HepG2 (cell line): ENCODE measurements around the gene UGCG. TPM values are rescaled to one million over a fixed set of nuclear protein-coding genes. Genes with fewer than 3 reads are reported as not detected.

ENCODE experiments used
- ASH2L ChIP-seq: fragments of 300-600, 200-600 bp; sonication (generic); IDR thresholded peaks from 2 replicates; pipeline ENCODE4 v1.7.0; 2017; ENCODE audit warnings: low read depth, mild to moderate bottlenecking, moderate library complexity, mixed read lengths, low read length; ENCODE audit not compliant: insufficient read length
- CCDC6 ChIP-seq: sonication (generic); formaldehyde crosslinking; IDR thresholded peaks from 2 replicates; pipeline ENCODE4 v1.8.1; 2022; ENCODE audit warnings: mild to moderate bottlenecking, missing genetic modification reagents, moderate library complexity
- ELF4 ChIP-seq: sonication (generic); formaldehyde crosslinking; IDR thresholded peaks from 2 replicates; pipeline ENCODE4 v1.5.0; 2020; ENCODE audit warnings: missing genetic modification reagents, mild to moderate bottlenecking, moderate library complexity, borderline replicate concordance
- FOXK1 ChIP-seq: sonication (generic); formaldehyde crosslinking; IDR thresholded peaks from 2 replicates; pipeline ENCODE4 v1.4.0; 2020; ENCODE audit warnings: low read depth, missing genetic modification reagents, borderline replicate concordance
- FOXK2 ChIP-seq: fragments of 450-650 bp; IDR thresholded peaks from 2 replicates; pipeline ENCODE4 v1.6.1; 2016
- FOXM1 ChIP-seq: sonication (generic); formaldehyde crosslinking; IDR thresholded peaks from 2 replicates; pipeline ENCODE4 v1.5.0; 2020; ENCODE audit warnings: missing genetic modification reagents
- NFYC ChIP-seq: IDR thresholded peaks from 2 replicates; pipeline ENCODE4 v1.6.1; 2016; ENCODE audit warnings: missing genetic modification reagents, missing compliant biosample characterization
- PHB2 ChIP-seq: fragments of 450-650 bp; IDR thresholded peaks from 2 replicates; pipeline ENCODE4 v1.6.1; 2018; ENCODE audit not compliant: partially characterized antibody
- RCOR2 ChIP-seq: IDR thresholded peaks from 2 replicates; pipeline ENCODE4 v1.6.1; 2016; ENCODE audit warnings: missing biosample characterization, missing genetic modification reagents
- SKI ChIP-seq: fragments of 450-650 bp; IDR thresholded peaks from one replicate; pipeline ENCODE4 v1.6.1; 2018; ENCODE audit warnings: mild to moderate bottlenecking; ENCODE audit not compliant: partially characterized antibody
- SNAI1 ChIP-seq: sonication (generic); formaldehyde crosslinking; IDR thresholded peaks from 2 replicates; pipeline ENCODE4 v1.5.0; 2020; ENCODE audit warnings: mild to moderate bottlenecking, missing genetic modification reagents, borderline replicate concordance
- SNRNP70 ChIP-seq: fragments of 200-400 bp; formaldehyde crosslinking; IDR thresholded peaks from 2 replicates; pipeline ENCODE4 v1.6.1; 2017; ENCODE audit warnings: mild to moderate bottlenecking, low read depth, low read length, moderate library complexity
- STAG1 ChIP-seq: sonication (generic); formaldehyde crosslinking; IDR thresholded peaks from 2 replicates; pipeline ENCODE4 v1.4.0; 2020; ENCODE audit warnings: missing genetic modification reagents
- TGIF2 ChIP-seq: IDR thresholded peaks from 2 replicates; pipeline ENCODE4 v1.6.1; 2016; ENCODE audit warnings: control low read depth, missing compliant biosample characterization
- ZNF713 ChIP-seq: sonication (generic); formaldehyde crosslinking; IDR thresholded peaks from 2 replicates; pipeline ENCODE4 v1.4.0; 2020; ENCODE audit warnings: mild to moderate bottlenecking, missing genetic modification reagents
- ZNF749 ChIP-seq: sonication (generic); formaldehyde crosslinking; IDR thresholded peaks from 2 replicates; pipeline ENCODE4 v1.8.0; 2022; ENCODE audit warnings: mild to moderate bottlenecking, missing genetic modification reagents, moderate library complexity, borderline replicate concordance
- polyA plus RNA-seq, 8 experiments: library from polyadenylated mRNA; depleted of rRNA in 3 of 8; stranded (reverse) in 7 of 8; unstranded in 1 of 8; fragments of >200 nt; fragmentation: Illumina TruSeq in 4 of 8; extraction: Trizol in 4 of 8; gene quantifications; 2 replicates each; pipeline versions ENCODE4 v1.2.1 to v1.2.3, GENCODE V29; 2011 to 2016; ENCODE audit warnings: low read depth in 4 of 8, missing spikeins in 1 of 8, mixed read lengths in 1 of 8; ENCODE audit not compliant: insufficient read depth in 1 of 8
- total RNA-seq, 5 experiments: library from RNA; depleted of rRNA; stranded (reverse); fragments of >200 nt; fragmentation: Illumina TruSeq; extraction: Trizol; gene quantifications; 2 replicates each; pipeline ENCODE4 v1.2.3, GENCODE V29; 2016; ENCODE audit warnings: low read depth in 1 of 5
- TF ChIP-seq, protein P1 (sequence below): sonication (generic); formaldehyde crosslinking; IDR thresholded peaks from 2 replicates; pipeline ENCODE4 v1.4.0; 2020; ENCODE audit warnings: missing genetic modification reagents
- TF ChIP-seq, protein P2 (sequence below): sonication (generic); formaldehyde crosslinking; IDR thresholded peaks from 2 replicates; pipeline ENCODE4 v1.4.0; 2020; ENCODE audit warnings: missing genetic modification reagents, mild to moderate bottlenecking, borderline replicate concordance
- TF ChIP-seq, protein P3 (sequence below): sonication (generic); formaldehyde crosslinking; IDR thresholded peaks from 2 replicates; pipeline ENCODE4 v1.9.0; 2021; ENCODE audit warnings: missing genetic modification reagents, mild to moderate bottlenecking, borderline replicate concordance
- TF ChIP-seq, protein P4 (sequence below): sonication (generic); formaldehyde crosslinking; IDR thresholded peaks from 2 replicates; pipeline ENCODE4 v1.9.0; 2021; ENCODE audit warnings: missing genetic modification reagents, borderline replicate concordance
- TF ChIP-seq, protein P5 (sequence below): sonication (generic); formaldehyde crosslinking; IDR thresholded peaks from 2 replicates; pipeline ENCODE4 v1.8.1; 2023; ENCODE audit warnings: mild to moderate bottlenecking, missing genetic modification reagents, borderline replicate concordance

UGCG gene
- total and polyA plus RNA-seq, 2 of the 13 experiments (the other 11 are each of a cell fraction or from before 2014, with no cell fraction given), result 10.5 to 13.9 TPM

DNA sequence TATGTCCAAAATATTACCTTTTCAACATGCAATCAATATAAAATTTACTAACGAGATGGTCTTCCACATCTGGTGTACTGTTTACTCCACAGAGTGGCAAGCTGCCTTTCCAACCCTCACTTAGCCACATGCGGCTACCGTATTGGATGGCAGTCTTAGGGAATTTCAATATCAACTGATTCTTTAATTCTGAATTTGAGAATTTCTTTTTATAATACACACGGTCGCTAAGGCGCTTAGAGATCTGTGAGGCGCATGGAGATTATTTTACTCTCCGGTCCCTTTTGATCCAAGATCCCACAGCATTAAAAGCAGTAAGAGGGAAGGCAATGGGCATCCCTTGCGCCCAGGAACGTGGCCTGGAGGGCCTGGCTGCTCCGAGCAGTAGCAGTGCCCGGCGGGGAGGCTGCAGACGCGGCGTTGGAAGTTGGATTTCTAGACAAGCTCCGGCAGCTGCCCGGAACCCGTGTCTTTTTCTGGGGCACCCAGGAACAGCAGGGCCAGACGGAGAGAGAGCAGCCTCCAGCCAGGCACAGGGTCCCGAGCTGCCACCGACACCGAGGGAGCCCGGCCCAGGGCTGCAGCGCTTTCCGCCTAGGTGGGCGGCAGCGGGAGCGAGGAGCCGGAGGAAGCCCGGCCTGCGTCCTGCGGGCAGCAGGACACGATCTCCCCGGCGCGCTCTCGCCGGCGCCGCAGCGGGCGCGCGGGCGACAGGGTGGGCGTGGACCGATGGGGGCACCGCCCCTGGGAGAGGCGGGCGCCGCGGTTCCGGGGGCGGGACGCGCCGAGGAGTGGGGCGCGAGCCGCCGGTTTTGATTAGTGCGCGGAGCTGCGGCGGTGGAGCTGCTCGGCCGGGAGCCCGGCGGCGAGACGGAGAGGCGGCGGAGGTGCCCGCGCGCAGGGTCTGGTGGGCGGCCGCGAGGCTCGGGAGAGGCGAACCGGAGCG is at the start of gene UGCG (continued):
- TF ChIP-seq SKI (peak; percentile 73), TGIF2 (CRISPR knock-in tag) (no peak), ASH2L (peak; percentile 61), SNAI1 (CRISPR knock-in tag) (0 out of 2 replicates have a peak, but pooled peaks have one; percentile 32), PHB2 (no peak), RCOR2 (CRISPR knock-in tag) (no peak), NFYC (CRISPR knock-in tag) (no peak), STAG1 (CRISPR knock-in tag) (0 out of 2 replicates have a peak, but pooled peaks have one; percentile 5), FOXK1 (CRISPR knock-in tag) (no peak), ZNF713 (CRISPR knock-in tag) (no peak), CCDC6 (CRISPR knock-in tag) (no peak; the same call in 1 of the 2 replicates), FOXM1 (CRISPR knock-in tag) (0 out of 2 replicates have a peak, but pooled peaks have one; percentile 16), SNRNP70 (no peak), FOXK2 (no peak), ELF4 (CRISPR knock-in tag) (no peak), ZNF749 (CRISPR knock-in tag) (no peak)
- TF ChIP-seq, protein P1, sequence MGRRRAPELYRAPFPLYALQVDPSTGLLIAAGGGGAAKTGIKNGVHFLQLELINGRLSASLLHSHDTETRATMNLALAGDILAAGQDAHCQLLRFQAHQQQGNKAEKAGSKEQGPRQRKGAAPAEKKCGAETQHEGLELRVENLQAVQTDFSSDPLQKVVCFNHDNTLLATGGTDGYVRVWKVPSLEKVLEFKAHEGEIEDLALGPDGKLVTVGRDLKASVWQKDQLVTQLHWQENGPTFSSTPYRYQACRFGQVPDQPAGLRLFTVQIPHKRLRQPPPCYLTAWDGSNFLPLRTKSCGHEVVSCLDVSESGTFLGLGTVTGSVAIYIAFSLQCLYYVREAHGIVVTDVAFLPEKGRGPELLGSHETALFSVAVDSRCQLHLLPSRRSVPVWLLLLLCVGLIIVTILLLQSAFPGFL (CRISPR knock-in tag), result no peak
- TF ChIP-seq, protein P2, sequence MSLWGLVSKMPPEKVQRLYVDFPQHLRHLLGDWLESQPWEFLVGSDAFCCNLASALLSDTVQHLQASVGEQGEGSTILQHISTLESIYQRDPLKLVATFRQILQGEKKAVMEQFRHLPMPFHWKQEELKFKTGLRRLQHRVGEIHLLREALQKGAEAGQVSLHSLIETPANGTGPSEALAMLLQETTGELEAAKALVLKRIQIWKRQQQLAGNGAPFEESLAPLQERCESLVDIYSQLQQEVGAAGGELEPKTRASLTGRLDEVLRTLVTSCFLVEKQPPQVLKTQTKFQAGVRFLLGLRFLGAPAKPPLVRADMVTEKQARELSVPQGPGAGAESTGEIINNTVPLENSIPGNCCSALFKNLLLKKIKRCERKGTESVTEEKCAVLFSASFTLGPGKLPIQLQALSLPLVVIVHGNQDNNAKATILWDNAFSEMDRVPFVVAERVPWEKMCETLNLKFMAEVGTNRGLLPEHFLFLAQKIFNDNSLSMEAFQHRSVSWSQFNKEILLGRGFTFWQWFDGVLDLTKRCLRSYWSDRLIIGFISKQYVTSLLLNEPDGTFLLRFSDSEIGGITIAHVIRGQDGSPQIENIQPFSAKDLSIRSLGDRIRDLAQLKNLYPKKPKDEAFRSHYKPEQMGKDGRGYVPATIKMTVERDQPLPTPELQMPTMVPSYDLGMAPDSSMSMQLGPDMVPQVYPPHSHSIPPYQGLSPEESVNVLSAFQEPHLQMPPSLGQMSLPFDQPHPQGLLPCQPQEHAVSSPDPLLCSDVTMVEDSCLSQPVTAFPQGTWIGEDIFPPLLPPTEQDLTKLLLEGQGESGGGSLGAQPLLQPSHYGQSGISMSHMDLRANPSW (CRISPR knock-in tag), result no peak
- TF ChIP-seq, protein P3, sequence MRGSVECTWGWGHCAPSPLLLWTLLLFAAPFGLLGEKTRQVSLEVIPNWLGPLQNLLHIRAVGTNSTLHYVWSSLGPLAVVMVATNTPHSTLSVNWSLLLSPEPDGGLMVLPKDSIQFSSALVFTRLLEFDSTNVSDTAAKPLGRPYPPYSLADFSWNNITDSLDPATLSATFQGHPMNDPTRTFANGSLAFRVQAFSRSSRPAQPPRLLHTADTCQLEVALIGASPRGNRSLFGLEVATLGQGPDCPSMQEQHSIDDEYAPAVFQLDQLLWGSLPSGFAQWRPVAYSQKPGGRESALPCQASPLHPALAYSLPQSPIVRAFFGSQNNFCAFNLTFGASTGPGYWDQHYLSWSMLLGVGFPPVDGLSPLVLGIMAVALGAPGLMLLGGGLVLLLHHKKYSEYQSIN (CRISPR knock-in tag), result no peak
- TF ChIP-seq, protein P4, sequence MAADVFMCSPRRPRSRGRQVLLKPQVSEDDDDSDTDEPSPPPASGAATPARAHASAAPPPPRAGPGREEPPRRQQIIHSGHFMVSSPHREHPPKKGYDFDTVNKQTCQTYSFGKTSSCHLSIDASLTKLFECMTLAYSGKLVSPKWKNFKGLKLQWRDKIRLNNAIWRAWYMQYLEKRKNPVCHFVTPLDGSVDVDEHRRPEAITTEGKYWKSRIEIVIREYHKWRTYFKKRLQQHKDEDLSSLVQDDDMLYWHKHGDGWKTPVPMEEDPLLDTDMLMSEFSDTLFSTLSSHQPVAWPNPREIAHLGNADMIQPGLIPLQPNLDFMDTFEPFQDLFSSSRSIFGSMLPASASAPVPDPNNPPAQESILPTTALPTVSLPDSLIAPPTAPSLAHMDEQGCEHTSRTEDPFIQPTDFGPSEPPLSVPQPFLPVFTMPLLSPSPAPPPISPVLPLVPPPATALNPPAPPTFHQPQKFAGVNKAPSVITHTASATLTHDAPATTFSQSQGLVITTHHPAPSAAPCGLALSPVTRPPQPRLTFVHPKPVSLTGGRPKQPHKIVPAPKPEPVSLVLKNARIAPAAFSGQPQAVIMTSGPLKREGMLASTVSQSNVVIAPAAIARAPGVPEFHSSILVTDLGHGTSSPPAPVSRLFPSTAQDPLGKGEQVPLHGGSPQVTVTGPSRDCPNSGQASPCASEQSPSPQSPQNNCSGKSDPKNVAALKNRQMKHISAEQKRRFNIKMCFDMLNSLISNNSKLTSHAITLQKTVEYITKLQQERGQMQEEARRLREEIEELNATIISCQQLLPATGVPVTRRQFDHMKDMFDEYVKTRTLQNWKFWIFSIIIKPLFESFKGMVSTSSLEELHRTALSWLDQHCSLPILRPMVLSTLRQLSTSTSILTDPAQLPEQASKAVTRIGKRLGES, result peak; percentile 46; the same call in 1 of the 2 replicates
- TF ChIP-seq, protein P5, sequence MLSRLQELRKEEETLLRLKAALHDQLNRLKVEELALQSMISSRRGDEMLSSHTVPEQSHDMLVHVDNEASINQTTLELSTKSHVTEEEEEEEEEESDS, result no peak
